Type B pancreatic cell (in vitro differentiated cells): Measurements from ENCODE around the gene PLCXD1. TPM values are rescaled to one million over a fixed set of nuclear protein-coding genes. Genes with fewer than 3 reads are reported as not detected.

Experiments used
- DNase-seq: peaks from one replicate; pipeline ENCODE4 v3.0.0; 2021; ENCODE audit warnings: mixed read lengths; ENCODE audit not compliant: unreplicated experiment; ENCODE audit errors: extremely low spot score
- H3K27ac Mint-ChIP-seq: 2 replicates; pipeline ENCODE4 v1.8.0; 2021; ENCODE audit warnings: mild to moderate bottlenecking, mixed read lengths
- H3K27me3 Mint-ChIP-seq: 2 replicates; pipeline ENCODE4 v1.8.0; 2021; ENCODE audit warnings: mixed read lengths
- H3K36me3 Mint-ChIP-seq: 2 replicates; pipeline ENCODE4 v1.8.0; 2021; ENCODE audit warnings: mixed read lengths
- H3K4me1 Mint-ChIP-seq: one replicate; pipeline ENCODE4 v1.8.0; 2021; ENCODE audit warnings: mixed read lengths; ENCODE audit not compliant: unreplicated experiment
- H3K4me3 Mint-ChIP-seq: 2 replicates; pipeline ENCODE4 v1.8.0; 2021; ENCODE audit warnings: mild to moderate bottlenecking, mixed read lengths
- H3K9me3 Mint-ChIP-seq: 2 replicates; pipeline ENCODE4 v1.8.0; 2021; ENCODE audit warnings: mixed read lengths
- CTCF ChIP-seq: fragments of 200-600 bp; sonication (generic); conservative IDR thresholded peaks from 2 replicates; pipeline ENCODE4 v1.5.0; 2021; ENCODE audit warnings: antibody characterized with exemption, mild to moderate bottlenecking
- total RNA-seq: library from RNA; stranded (reverse); gene quantifications from 2 replicates; pipeline ENCODE4 v1.2.1, GENCODE V29; 2021; ENCODE audit warnings: low replicate concordance

Gene PLCXD1
- total RNA-seq, 1 donor from 2014 or later, result 54.8 TPM

- DNase-seq, result no peak
- Mint-ChIP-seq H3K27me3 (no peaks in the 10 kb centered on the region), H3K4me3 (no peak overlapping the region), H3K4me1 (no peaks in the 10 kb centered on the region), H3K27ac (no peak overlapping the region), H3K36me3 (peaks cover 20% of the 10 kb centered on the region), H3K9me3 (no peaks in the 10 kb centered on the region)
- TF ChIP-seq CTCF, result no peak
These were observed 54.6 kb downstream of the PLCXD1 start for GRCh38 chrX:335758-336155.

- no peak for TF ChIP-seq CTCF
- Mint-ChIP-seq H3K4me1 (no peaks in the 10 kb centered on the region), H3K27ac (no peak overlapping the region), H3K27me3 (no peaks in the 10 kb centered on the region), H3K9me3 (no peaks in the 10 kb centered on the region), H3K4me3 (no peak overlapping the region), H3K36me3 (peaks cover 20% of the 10 kb centered on the region)
- DNase-seq, result no peak
These were observed 55.0 kb downstream of the PLCXD1 start for GRCh38 chrX:336227-336626.

- no peak for TF ChIP-seq CTCF
- H3K36me3 Mint-ChIP-seq, result peaks cover 24% of the 10 kb centered on the region
- no peak overlapping the region for H3K27ac Mint-ChIP-seq
- DNase-seq, result no peak
- no peak overlapping the region for H3K4me3 Mint-ChIP-seq
- no peaks in the 10 kb centered on the region for H3K9me3 Mint-ChIP-seq
- H3K4me1 Mint-ChIP-seq, result no peaks in the 10 kb centered on the region
- no peaks in the 10 kb centered on the region for H3K27me3 Mint-ChIP-seq
These were observed 56.2 kb downstream of the PLCXD1 start for GRCh38 chrX:337331-337831.

GRCh38 chrX:338281-338835, 57.2 kb downstream of the PLCXD1 start:
- Mint-ChIP-seq H3K9me3 (no peaks in the 10 kb centered on the region), H3K27ac (no peak overlapping the region), H3K36me3 (peaks cover 24% of the 10 kb centered on the region), H3K4me3 (no peak overlapping the region), H3K4me1 (no peaks in the 10 kb centered on the region), H3K27me3 (no peaks in the 10 kb centered on the region)
- no peak for DNase-seq
- TF ChIP-seq CTCF, result no peak

GRCh38 chrX:338836-339400, 57.7 kb downstream of the PLCXD1 start:
- H3K27ac Mint-ChIP-seq, result no peak overlapping the region
- H3K4me1 Mint-ChIP-seq, result no peaks in the 10 kb centered on the region
- H3K36me3 Mint-ChIP-seq, result peaks cover 24% of the 10 kb centered on the region
- no peak for DNase-seq
- TF ChIP-seq CTCF, result no peak
- H3K27me3 Mint-ChIP-seq, result no peaks in the 10 kb centered on the region
- no peaks in the 10 kb centered on the region for H3K9me3 Mint-ChIP-seq
- H3K4me3 Mint-ChIP-seq, result no peak overlapping the region
